SH-SY5Y (cell line): ENCODE results near the gene SDR39U1.

ENCODE experiments used
- GATA2 ChIP-seq: IDR thresholded peaks from 2 replicates; pipeline ENCODE4 v1.6.1; 2011; ENCODE audit warnings: mild to moderate bottlenecking, low read depth, low read length
- GATA3 ChIP-seq: IDR thresholded peaks from 2 replicates; pipeline ENCODE4 v1.6.1; 2011; ENCODE audit warnings: low read depth, mild to moderate bottlenecking, low read length, moderate library complexity

- no peak for TF ChIP-seq GATA3
- no peak for TF ChIP-seq GATA2
Observed at GRCh38 chr14:24418492-24418873, 24.1 kb downstream of the SDR39U1 start.
